GM20431 (cell line): ENCODE results near the gene TRHDE.

Experiments
- in situ Hi-C: fragments of 300-500 bp; cut with MseI, MboI; formaldehyde crosslinking; loops from one replicate; pipeline ENCODE4 v1.15.0; 2020; ENCODE audit warnings: low sequenced_read_pairs; ENCODE audit not compliant: unreplicated experiment

TRHDE gene

DNA sequence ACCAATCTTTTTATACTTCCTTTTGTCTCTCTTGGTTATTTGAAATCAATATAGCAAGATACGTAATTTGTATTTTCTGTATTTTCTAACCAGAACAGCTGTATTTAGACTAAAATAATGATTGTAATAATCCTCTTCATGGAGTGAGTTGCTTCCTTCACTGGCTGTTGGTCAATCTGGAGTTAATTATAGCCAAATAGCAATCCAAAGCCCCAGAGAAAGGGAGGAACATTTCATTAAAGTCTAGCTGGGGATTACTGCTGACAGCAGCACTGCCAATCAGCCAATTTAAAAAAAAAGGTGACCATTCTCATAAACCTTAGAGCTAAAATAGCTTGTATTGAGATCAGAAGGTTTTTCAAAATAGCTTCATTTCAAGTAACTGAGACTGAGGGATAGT is 118.0 kb downstream of the TRHDE start:
- in situ Hi-C loops: no loop called here

DNA sequence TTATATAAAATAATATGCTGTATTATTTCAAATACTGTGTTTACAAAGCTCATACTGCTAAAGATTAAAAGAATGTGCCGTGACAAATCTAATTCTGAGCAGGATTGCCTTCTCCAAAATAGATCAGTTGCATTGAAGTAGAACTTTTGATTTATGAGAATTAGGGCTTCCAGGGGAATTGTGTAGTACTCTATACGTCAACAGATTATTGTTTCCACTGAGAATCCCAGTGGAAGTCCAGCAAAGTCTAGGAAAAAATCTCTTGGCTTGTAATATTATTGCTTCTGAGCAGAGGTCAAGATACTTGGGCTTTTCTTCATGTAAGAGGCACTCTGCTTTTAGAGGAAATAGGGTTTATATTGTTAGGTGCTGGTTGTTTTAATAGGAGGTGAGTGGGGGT is 133.9 kb downstream of the TRHDE start:
- in situ Hi-C loops: no loop called here

GRCh38 chr12:72432037-72432604 is 160.0 kb downstream of the TRHDE start:
- in situ Hi-C loops: no loop called here

GRCh38 chr12:72433298-72433697 is 161.1 kb downstream of the TRHDE start:
- in situ Hi-C loops: no loop called here

DNA sequence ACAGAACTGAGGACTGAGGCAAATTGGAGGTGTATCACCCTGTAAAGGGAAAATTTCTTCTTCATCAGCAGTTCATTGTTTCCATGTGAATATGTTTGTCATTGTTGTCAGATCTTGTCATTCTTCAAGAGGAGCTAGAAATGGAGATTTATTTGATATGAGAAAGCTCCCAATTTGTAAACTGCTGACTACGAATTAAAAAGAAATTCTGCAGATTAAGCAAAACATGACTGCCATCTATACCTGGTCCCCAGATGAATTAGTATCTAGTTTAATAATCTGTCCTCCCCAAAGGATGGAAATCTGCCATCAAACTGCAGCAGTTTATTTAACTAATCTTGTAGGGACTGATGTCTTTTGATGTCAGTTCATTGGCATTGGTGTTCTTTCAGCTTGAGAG is 162.8 kb downstream of the TRHDE start:
- in situ Hi-C loops: no loop called here

DNA sequence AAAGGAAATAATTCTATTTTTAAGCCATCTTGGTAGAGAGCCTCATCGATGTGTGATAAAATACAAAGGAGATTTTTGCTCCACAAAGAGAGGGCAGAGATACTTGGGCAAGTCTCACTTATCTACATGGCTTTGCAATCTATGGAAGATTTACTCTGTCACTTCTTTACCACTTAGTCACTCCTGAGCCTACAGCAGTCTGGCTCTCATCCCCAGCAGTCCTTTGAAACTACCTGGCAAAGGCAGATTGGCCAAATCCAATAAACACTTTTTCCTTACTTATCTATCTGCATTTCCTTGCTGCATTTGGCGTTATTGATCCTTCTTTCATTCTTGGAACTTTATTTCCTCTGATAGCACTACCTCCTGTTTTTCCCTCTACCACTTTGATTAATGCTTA is 170.0 kb downstream of the TRHDE start:
- in situ Hi-C loops: no loop called here

GRCh38 chr12:72444125-72444524 is 172.0 kb downstream of the TRHDE start:
- in situ Hi-C loops: no loop called here

DNA sequence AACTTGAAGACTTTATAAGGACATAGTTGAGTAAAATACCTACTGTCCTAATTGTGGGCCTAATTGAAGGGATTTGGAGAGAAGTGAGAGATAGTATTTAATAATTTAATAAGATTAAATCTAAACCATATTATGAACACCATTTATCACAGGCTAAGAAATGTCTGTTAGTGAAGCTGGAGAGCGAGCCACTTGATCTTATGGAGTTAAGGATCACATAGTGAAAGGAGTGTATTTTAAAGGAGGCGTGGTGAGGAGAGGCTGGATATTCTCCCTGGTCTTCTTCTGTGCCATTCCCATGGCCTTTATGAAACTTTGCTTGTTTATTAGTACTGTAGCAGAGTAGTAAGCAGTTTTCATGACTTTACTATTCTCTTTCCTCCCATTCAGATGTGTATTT is 172.4 kb downstream of the TRHDE start:
- in situ Hi-C loops: no loop called here

DNA sequence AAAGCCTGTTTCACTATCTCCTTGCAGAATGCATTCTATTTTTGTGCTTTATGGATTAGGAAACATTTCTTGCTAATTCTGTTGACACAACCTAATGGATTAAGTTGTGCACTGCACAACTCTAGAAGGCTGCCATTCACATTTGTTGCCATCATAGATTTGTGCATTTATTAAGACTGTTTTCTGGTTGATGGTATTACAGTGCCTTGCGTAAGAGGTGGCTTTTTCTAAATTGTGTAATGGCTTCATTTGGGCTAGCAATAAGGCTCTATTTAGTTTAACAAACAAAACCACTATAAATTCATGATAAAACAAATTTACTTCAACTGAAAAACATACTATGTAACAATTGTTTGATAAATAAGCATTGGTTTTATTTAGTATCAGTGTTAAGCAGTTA is 175.9 kb downstream of the TRHDE start:
- in situ Hi-C loops: no loop called here

DNA sequence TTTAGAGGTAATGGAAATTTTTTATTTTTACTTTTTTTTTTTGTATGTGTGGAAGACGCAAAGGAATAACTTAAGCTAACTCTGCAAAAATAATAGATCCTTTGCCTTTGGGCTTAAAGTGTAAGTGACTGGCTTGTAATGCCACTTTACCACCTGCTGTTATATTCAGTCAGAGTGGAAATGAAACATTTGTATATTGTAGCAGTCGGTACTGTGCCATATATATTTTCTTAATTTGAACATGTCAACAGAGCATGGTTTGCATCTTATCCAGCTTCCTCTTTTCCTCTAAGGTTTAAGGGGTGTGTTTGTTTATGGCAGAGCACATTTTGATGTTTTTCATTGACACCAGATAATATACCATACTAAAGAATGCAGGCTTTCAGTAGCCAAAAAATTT is 176.6 kb downstream of the TRHDE start:
- in situ Hi-C loops: no loop called here

GRCh38 chr12:72453066-72453465 is 180.9 kb downstream of the TRHDE start:
- in situ Hi-C loops: no loop called here

- in situ Hi-C loops: no loop called here
Observed at GRCh38 chr12:72453550-72453949, 181.4 kb downstream of the TRHDE start.

DNA sequence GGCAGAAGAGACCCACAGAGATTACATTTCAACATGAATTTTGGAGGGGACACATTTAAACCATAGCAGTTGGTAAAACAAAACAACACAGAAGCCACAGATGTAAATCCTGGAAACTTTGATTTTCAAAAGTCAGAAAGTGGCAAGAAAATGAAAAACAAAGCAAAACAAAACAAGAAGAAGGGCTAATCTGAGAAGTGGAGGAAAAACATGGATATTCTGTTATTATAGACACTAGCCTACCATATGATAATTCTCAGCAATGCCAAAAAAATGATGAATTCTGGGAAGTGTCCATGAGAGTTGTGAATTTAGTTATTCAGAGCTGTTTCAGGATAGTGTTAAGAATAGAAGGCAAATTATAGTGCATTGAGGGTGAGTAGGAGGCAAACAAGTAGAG is 192.3 kb downstream of the TRHDE start:
- in situ Hi-C loops: no loop called here

- in situ Hi-C loops: no loop called here
Observed at GRCh38 chr12:72465155-72465554, 193.0 kb downstream of the TRHDE start.

DNA sequence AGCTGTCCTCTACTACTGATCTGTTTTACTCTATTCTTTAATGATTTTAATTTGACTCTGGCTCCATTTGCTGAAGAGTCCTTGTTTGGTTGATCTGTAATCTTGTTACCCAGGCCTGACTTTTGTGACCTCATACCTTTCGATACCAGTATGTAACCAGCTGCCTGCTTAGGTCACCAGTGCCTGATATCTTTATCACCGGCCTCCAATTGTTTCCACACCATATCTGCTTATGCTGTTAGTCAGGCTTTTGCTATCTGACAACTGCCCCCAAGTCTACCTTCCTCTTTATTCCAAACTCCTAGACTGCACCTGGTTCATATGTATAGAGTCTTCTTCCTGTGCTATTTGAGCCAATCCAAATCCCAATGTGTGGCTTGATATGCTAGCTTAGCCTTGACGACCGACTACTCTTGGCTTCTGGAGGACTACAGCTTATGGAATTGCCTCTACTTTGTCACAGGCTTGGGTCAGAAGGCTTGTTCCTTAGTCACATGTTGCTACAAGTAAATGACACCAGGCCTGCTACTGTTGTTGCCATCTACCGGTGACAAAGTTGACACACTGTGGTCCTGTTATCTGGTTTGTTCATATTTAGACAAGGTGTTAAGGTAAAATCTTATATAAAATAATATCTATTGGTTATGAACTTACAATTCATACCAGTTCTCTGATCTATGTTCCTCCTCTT is 193.9 kb downstream of the TRHDE start:
- in situ Hi-C loops: no loop called here

DNA sequence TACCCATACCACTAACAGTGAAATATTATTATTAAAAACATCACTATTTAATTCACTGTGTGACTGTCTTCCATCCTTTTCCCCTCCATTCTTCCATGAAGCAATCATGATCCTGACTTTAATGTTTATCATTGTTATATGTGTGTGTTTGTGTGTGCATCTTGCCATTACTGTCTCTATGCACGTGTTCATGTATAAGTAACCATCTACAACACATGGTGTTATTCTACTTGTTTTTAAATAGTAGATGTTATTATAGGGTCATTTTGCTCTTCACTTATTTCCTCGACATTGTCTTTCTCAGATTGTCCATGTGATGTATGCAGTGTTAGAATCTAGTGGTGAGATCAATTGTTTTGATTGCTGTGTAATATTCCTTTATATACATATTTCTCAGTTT is 195.8 kb downstream of the TRHDE start:
- in situ Hi-C loops: no loop called here

GRCh38 chr12:72468505-72468904 is 196.3 kb downstream of the TRHDE start:
- in situ Hi-C loops: no loop called here

DNA sequence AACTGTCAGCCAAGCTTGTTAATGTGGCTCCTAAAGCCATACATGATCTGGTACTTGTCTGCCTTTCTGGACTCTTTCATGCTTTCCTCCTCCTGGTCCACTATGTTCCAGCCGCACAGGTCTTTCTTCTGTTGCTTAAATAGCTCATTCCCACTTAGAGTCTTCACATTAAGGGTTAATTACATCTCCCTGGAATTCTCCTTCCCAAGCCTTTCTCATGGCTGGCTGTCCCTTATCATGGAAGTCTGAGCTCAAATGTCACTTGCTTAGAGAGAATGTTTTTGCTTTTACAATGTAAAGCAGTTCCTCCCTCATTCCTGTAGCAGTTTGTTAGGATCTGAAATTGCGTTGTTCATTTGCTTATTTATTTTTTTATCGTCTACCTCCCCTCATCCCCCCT is 199.6 kb downstream of the TRHDE start:
- in situ Hi-C loops: no loop called here

DNA sequence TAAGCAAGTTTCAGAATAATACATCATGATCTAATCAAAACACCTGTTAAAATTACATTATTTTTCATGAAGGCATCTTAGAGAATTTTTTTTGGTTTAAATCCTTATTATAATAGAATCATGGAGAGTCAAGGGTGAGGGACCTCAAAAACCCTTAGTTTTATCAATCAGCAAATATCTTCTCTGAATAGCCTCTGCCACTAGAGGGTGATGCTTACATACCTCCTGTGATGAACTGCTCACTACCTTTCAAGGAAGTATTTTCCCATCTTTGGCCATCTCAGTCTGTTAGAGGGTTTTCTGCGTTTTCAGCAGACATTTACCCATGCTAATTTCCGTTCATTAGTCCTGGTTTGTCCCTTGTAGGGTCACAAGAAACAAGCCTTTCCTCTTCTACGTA is 200.2 kb downstream of the TRHDE start:
- in situ Hi-C loops: no loop called here

GRCh38 chr12:72476301-72476700 is 204.1 kb downstream of the TRHDE start:
- in situ Hi-C loops: no loop called here

DNA sequence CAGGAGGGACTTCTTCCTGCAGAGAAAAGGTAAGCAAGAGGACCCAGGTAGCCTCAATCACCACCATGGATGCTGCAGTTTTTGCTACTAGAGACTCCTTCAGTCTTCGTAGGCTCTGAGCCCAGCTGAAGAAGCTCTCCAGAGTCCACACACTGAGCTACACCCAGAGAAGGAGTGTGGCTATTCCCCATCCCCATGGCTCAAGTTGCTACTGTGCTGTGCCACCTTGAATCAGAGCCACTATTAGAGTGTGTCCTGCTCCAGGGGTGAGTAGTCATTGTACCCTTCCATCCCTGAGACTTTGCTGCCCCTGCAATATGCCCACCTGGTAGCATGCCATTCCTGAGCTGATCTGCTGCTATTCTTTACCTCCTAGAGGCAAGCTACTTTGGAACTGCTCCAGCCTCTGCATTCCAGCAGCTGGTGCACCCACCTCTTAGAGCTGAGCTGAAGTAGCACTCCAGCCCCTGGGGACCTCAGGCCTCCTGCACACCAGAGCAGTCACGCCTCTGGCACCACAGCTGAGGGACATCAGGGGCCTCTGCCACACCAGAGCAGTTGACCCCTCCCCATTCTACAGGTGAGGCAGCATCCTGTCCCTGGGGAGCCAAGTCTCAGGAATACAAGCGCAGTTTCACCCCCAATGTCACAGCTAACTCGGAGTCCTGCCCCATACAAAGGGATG is 213.0 kb downstream of the TRHDE start:
- in situ Hi-C loops: no loop called here

- in situ Hi-C loops: no loop called here
Observed at GRCh38 chr12:72491426-72491825, 219.3 kb downstream of the TRHDE start.
